T-cell (primary cell): Measurements from ENCODE around the gene JAKMIP1. TPM values are rescaled to one million over a fixed set of nuclear protein-coding genes. Genes with fewer than 3 reads are reported as not detected.
"Not testable (repeated sequence)": the region's sequence is repeated elsewhere in the genome, so short reads cannot be mapped to it uniquely, and the experiment has no call there.

ENCODE experiments used
- ATAC-seq, 4 experiments: fragments of 200-7000 bp in 3 of 4; fragments of 150-1000 bp in 1 of 4; cut with Tn5 transposase; replicated peaks in 1 of 4; 1 replicate in 3 of 4; 2 replicates in 1 of 4; pipeline ENCODE4 v1.10.0; 2021; ENCODE audit warnings: moderate library complexity in 3 of 4, mild to moderate bottlenecking in 2 of 4, moderate number of reproducible peaks in 1 of 4
- CTCF ChIA-PET, 2 donors: fragments of 300-600 bp; sonication (Branson Sonifier 250); formaldehyde crosslinking; loops; one replicate each; lab custom pipeline; 2022; ENCODE audit warnings: antibody characterized with exemption in 2 of 2; lab: Charles Lee
- POLR2A ChIA-PET, 2 donors: fragments of 300-600 bp; sonication (Branson Sonifier 250); formaldehyde crosslinking; loops; one replicate each; lab custom pipeline; 2022; ENCODE audit warnings: antibody characterized with exemption in 2 of 2; lab: Charles Lee
- DNase-seq, 35 experiments: peaks; one replicate each; pipeline versions ENCODE4 v3.0.0 to v3.0.0-alpha.2; 2013 to 2023
- H3K27ac ChIP-seq: one replicate; pipeline ENCODE4 v1.5.1; 2013; ENCODE audit warnings: low read length
- H3K27me3 ChIP-seq, 2 experiments: replicated peaks in 1 of 2; 1 replicate in 1 of 2; 2 replicates in 1 of 2; pipeline versions ENCODE4 v1.6.1 to v1.7.0; 2013; ENCODE audit warnings: low read length in 1 of 2, mixed read lengths in 1 of 2; ENCODE audit not compliant: control insufficient read depth in 2 of 2, insufficient read depth in 2 of 2; ENCODE audit errors: extremely low read depth in 1 of 2
- H3K36me3 ChIP-seq, 2 donors: 1 replicate in 1 of 2; 2 replicates in 1 of 2; pipeline versions ENCODE4 v1.6.1 to v1.7.0; 2013; ENCODE audit warnings: low read length in 1 of 2; ENCODE audit not compliant: control insufficient read depth in 2 of 2, insufficient read depth in 1 of 2; ENCODE audit errors: extremely low read depth in 1 of 2
- H3K4me1 ChIP-seq, 2 experiments: 1 replicate in 1 of 2; 2 replicates in 1 of 2; pipeline versions ENCODE4 v1.6.1 to v1.7.0; 2013; ENCODE audit warnings: low read length in 2 of 2, mixed read lengths in 1 of 2; ENCODE audit not compliant: insufficient read depth in 2 of 2, control insufficient read depth in 1 of 2; ENCODE audit errors: extremely low read depth in 1 of 2
- H3K4me3 ChIP-seq, 2 donors: 1 replicate in 1 of 2; 2 replicates in 1 of 2; pipeline versions ENCODE4 v1.5.1 to v1.7.0; 2013; ENCODE audit warnings: mild to moderate bottlenecking in 2 of 2, low read length in 1 of 2, moderate library complexity in 1 of 2; ENCODE audit not compliant: control insufficient read depth in 1 of 2; ENCODE audit errors: extremely low read depth in 1 of 2
- H3K9me3 ChIP-seq: 2 replicates; pipeline ENCODE4 v1.7.0; 2013
- H3K27ac Mint-ChIP-seq, 2 donors: one replicate each; pipeline ENCODE4 v1.8.0; 2020 to 2021; ENCODE audit warnings: mild to moderate bottlenecking in 2 of 2, mixed read lengths in 2 of 2
- H3K27me3 Mint-ChIP-seq, 2 donors: one replicate each; pipeline ENCODE4 v1.8.0; 2021 to 2022; ENCODE audit warnings: mixed read lengths in 2 of 2
- H3K36me3 Mint-ChIP-seq: one replicate; pipeline ENCODE4 v1.8.0; 2021; ENCODE audit warnings: mixed read lengths
- H3K4me1 Mint-ChIP-seq, 3 donors: one replicate each; pipeline ENCODE4 v1.8.0; 2020 to 2022; ENCODE audit warnings: mixed read lengths in 3 of 3, mild to moderate bottlenecking in 1 of 3
- H3K4me3 Mint-ChIP-seq, 3 donors: one replicate each; pipeline ENCODE4 v1.8.0; 2020 to 2022; ENCODE audit warnings: mild to moderate bottlenecking in 3 of 3, mixed read lengths in 3 of 3, moderate library complexity in 3 of 3
- H3K9me3 Mint-ChIP-seq, 3 donors: one replicate each; pipeline ENCODE4 v1.8.0; 2020 to 2022; ENCODE audit warnings: mixed read lengths in 3 of 3
- WGBS: methylation state at CpG from one replicate; pipeline ENCODE4 v1.1.5; 2013; ENCODE audit warnings: missing lambda C conversion rate; ENCODE audit not compliant: insufficient coverage; 5-methylcytosine and 5-hydroxymethylcytosine counted together
- total RNA-seq, 35 experiments: library from RNA in 6 of 35; stranded (reverse) in 6 of 35; fragments of 120-200 nt in 1 of 35; gene quantifications; one replicate each; pipeline versions ENCODE4 v1.2.1 to v1.2.4 and lab custom pipeline; 2013 to 2026

Gene JAKMIP1
- total RNA-seq, 5 donors from 2014 or later (not counting 1 experiment from before 2014, with no cell fraction given): 3.5 to 14.0 (median 6.1) TPM

GRCh38 chr4:5995901-5996623, 204.3 kb downstream of the JAKMIP1 start:
- Histone ChIP-seq H3K9me3 (no peaks in the 10 kb centered on the region), H3K27me3 (peaks cover 0 to 25% of the 10 kb centered on the region in 2 experiments), H3K4me3 (no peak overlapping the region), H3K27ac (no peak overlapping the region), H3K36me3 (no peaks in the 10 kb centered on the region), H3K4me1 (peaks cover 0 to 3% of the 10 kb centered on the region in 2 experiments)
- H3K27me3 Mint-ChIP-seq: peaks cover 9 to 14% of the 10 kb centered on the region in 2 donors
- CTCF ChIA-PET: no interaction called here
- ATAC-seq (no peak), DNase-seq (no peak)
- H3K4me3 Mint-ChIP-seq: no peak overlapping the region
- POLR2A ChIA-PET: no interaction called here
- peaks cover 0 to 4% (median 0%) of the 10 kb centered on the region in 3 donors for H3K4me1 Mint-ChIP-seq
- WGBS: 42% methylated on average over 17 of the region's 19 CpGs
- H3K36me3 Mint-ChIP-seq: peaks cover under 1% of the 10 kb centered on the region
- no peaks in the 10 kb centered on the region for H3K9me3 Mint-ChIP-seq
- no peak overlapping the region for H3K27ac Mint-ChIP-seq

- POLR2A ChIA-PET: no interaction called here
- Mint-ChIP-seq H3K4me3 (no peak overlapping the region), H3K36me3 (peaks cover 4% of the 10 kb centered on the region), H3K27me3 (peaks cover 9% of the 10 kb centered on the region in 2 donors), H3K27ac (no peak overlapping the region), H3K4me1 (peaks cover 0 to 4% (median 0%) of the 10 kb centered on the region in 3 donors), H3K9me3 (no peaks in the 10 kb centered on the region)
- Histone ChIP-seq H3K27ac (no peak overlapping the region), H3K4me1 (peaks cover 0 to 3% of the 10 kb centered on the region in 2 experiments), H3K4me3 (no peak overlapping the region), H3K27me3 (peaks cover 0 to 22% of the 10 kb centered on the region in 2 experiments), H3K36me3 (no peaks in the 10 kb centered on the region), H3K9me3 (no peaks in the 10 kb centered on the region)
- ATAC-seq: no peak
- CTCF ChIA-PET: no interaction called here
- no peak for DNase-seq
- 80% methylated on average over 21 of the region's 23 CpGs for WGBS
These were observed 206.2 kb downstream of the JAKMIP1 start for GRCh38 chr4:5993876-5994811.

- not testable (repeated sequence) for H3K36me3 ChIP-seq, H3K9me3 Mint-ChIP-seq
These were observed 207.0 kb downstream of the JAKMIP1 start for GRCh38 chr4:5993346-5993745.

GRCh38 chr4:5992828-5993321, 207.5 kb downstream of the JAKMIP1 start:
- no peaks in the 10 kb centered on the region for H3K9me3 Mint-ChIP-seq
- no peak for ATAC-seq

More at GRCh38 chr4:5993346-5993745, 207.0 kb downstream of the JAKMIP1 start:
- peaks cover 0 to 22% of the 10 kb centered on the region in 2 experiments for H3K27me3 ChIP-seq
- WGBS: 70% methylated on average over 3 of the region's 9 CpGs
- H3K27ac ChIP-seq, DNase-seq, H3K27ac Mint-ChIP-seq, H3K9me3 ChIP-seq, H3K4me1 Mint-ChIP-seq, H3K4me3 ChIP-seq, H3K4me1 ChIP-seq, CTCF ChIA-PET, H3K4me3 Mint-ChIP-seq, H3K27me3 Mint-ChIP-seq, POLR2A ChIA-PET, ATAC-seq, H3K36me3 Mint-ChIP-seq: not testable (repeated sequence)

GRCh38 chr4:5992171-5992827, 208.1 kb downstream of the JAKMIP1 start:
- no peaks in the 10 kb centered on the region for H3K4me1 Mint-ChIP-seq
- no peak overlapping the region for H3K27ac ChIP-seq
- H3K36me3 ChIP-seq: no peaks in the 10 kb centered on the region
- DNase-seq: no peak
- H3K36me3 Mint-ChIP-seq: peaks cover 4% of the 10 kb centered on the region
- POLR2A ChIA-PET: interaction anchor here in 1 of 2 donors (0.6 kb wide), 1 partner anchor 91 kb away, joined by 5 read pairs; no protein-coding TSS in a partner anchor
- CTCF ChIA-PET: interaction anchor here in 1 of 2 donors (0.6 kb wide), 1 partner anchor 21 kb away, joined by 6 read pairs; no protein-coding TSS in a partner anchor
- H3K9me3 Mint-ChIP-seq: no peaks in the 10 kb centered on the region
- H3K4me3 ChIP-seq: no peak overlapping the region
- WGBS: 84% methylated on average over 10 of the region's 17 CpGs
- no peaks in the 10 kb centered on the region for H3K9me3 ChIP-seq
- no peak overlapping the region for H3K4me3 Mint-ChIP-seq
- ATAC-seq: no peak
- H3K27me3 ChIP-seq: peaks cover 0 to 22% of the 10 kb centered on the region in 2 experiments
- no peaks in the 10 kb centered on the region for H3K4me1 ChIP-seq
- no peak overlapping the region for H3K27ac Mint-ChIP-seq
- H3K27me3 Mint-ChIP-seq: peaks cover 7 to 9% of the 10 kb centered on the region in 2 donors

More at GRCh38 chr4:5992828-5993321, 207.5 kb downstream of the JAKMIP1 start:
- peaks cover 0 to 22% of the 10 kb centered on the region in 2 experiments for H3K27me3 ChIP-seq
- no peak overlapping the region for H3K4me3 ChIP-seq
- H3K4me1 ChIP-seq: no peaks in the 10 kb centered on the region
- no peaks in the 10 kb centered on the region for H3K36me3 ChIP-seq
- no peak overlapping the region for H3K27ac ChIP-seq
- Mint-ChIP-seq H3K4me1 (no peaks in the 10 kb centered on the region), H3K4me3 (no peak overlapping the region), H3K27me3 (peaks cover 7 to 9% of the 10 kb centered on the region in 2 donors), H3K36me3 (peaks cover 4% of the 10 kb centered on the region), H3K27ac (no peak overlapping the region)
- H3K9me3 ChIP-seq: no peaks in the 10 kb centered on the region
- no peak for DNase-seq
- POLR2A ChIA-PET: no interaction called here
- 74% methylated on average over 9 of the region's 11 CpGs for WGBS
- CTCF ChIA-PET: interaction anchor here in 1 of 2 donors (0.6 kb wide), 1 partner anchor 21 kb away, joined by 6 read pairs; no protein-coding TSS in a partner anchor
